Thyroid gland (tissue), 4 donors: ENCODE measurements around the gene MPEG1.

Experiments
- POLR2A ChIP-seq, 2 donors: fragments of 450-650 bp; IDR thresholded peaks; one replicate each; pipeline ENCODE4 v1.6.1; 2017; ENCODE audit warnings: antibody characterized with exemption in 2 of 2, mild to moderate bottlenecking in 2 of 2, moderate library complexity in 1 of 2
- TF ChIP-seq, protein P1 (sequence below), 6 experiments: fragments of 200-600 bp in 3 of 6; fragments of 450-650 bp in 3 of 6; sonication (generic) in 3 of 6; IDR thresholded peaks; one replicate each; pipeline ENCODE4 v1.5.1; 2016 to 2019; ENCODE audit warnings: antibody characterized with exemption in 6 of 6, mild to moderate bottlenecking in 2 of 6, inconsistent platforms in 1 of 6, moderate library complexity in 1 of 6

DNA sequence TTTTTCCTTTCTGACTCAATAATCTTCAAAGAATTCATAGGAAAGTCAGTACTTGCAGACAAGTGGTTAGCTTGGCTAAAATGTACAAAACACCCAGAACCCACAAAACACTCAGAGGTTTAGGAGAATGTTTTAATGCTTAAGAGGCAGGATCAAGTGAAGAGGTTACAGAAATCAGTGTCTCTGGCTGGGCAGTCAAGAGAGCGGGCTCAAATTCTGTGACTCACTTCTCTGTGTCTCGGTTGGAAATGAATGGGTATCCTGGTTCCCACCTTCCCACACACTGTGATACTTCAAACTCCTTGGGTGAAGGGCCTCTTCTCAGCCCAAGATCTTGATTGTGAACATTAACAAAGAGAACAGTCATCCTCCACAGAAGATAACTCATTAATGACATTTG is 3.8 kb downstream of the MPEG1 start:
- TF ChIP-seq, protein P1, sequence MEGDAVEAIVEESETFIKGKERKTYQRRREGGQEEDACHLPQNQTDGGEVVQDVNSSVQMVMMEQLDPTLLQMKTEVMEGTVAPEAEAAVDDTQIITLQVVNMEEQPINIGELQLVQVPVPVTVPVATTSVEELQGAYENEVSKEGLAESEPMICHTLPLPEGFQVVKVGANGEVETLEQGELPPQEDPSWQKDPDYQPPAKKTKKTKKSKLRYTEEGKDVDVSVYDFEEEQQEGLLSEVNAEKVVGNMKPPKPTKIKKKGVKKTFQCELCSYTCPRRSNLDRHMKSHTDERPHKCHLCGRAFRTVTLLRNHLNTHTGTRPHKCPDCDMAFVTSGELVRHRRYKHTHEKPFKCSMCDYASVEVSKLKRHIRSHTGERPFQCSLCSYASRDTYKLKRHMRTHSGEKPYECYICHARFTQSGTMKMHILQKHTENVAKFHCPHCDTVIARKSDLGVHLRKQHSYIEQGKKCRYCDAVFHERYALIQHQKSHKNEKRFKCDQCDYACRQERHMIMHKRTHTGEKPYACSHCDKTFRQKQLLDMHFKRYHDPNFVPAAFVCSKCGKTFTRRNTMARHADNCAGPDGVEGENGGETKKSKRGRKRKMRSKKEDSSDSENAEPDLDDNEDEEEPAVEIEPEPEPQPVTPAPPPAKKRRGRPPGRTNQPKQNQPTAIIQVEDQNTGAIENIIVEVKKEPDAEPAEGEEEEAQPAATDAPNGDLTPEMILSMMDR (IDR thresholded peaks at IDR 0.05) = no peak
- no peak for TF ChIP-seq POLR2A (IDR thresholded peaks at IDR 0.05)
